ENCODE measurements around the gene SMAD4. TPM values are rescaled to one million over a fixed set of nuclear protein-coding genes. Genes with fewer than 3 reads are reported as not detected.
A peak's percentile ranks its signal among the peaks of the same experiment; 100 is the strongest.

SMAD4 gene
- total RNA-seq, 2 experiments from 2014 or later, result 80.3 to 83.8 TPM

DNA sequence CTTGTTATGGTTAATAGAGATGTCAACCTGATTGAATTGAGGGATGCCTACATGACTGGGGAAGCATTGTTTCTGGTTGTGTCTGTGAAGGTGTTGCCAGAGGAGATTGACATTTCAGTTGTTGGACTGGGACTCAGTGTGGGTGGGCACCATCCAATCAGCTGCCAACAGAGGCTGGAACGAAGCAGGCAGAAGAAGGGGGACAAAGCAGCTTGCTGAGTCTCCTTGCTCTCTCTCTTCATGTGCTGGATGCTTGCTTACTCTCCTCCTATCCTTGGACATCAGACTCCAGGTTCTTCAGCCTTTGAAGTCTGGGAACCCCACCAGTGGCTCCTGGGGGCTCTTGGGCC is 22.2 kb upstream of the SMAD4 start:
- no peaks in the 10 kb centered on the region for H3K27me3 Mint-ChIP-seq
- ChIA-PET POLR2A (no interaction called here), CTCF (no interaction called here)

GRCh38 chr18:51009072-51009471 is 20.9 kb upstream of the SMAD4 start:
- H3K9me3 Mint-ChIP-seq, result no peaks in the 10 kb centered on the region
- H3K27ac Mint-ChIP-seq, result no peak overlapping the region
- H3K4me3 Mint-ChIP-seq, result no peak overlapping the region
- H3K4me1 Mint-ChIP-seq, result no peaks in the 10 kb centered on the region
- ChIA-PET POLR2A (interaction anchor here (1.2 kb wide), 1 partner anchor 21 kb away, joined by 4 read pairs; the partner anchor contains the start of gene SMAD4), CTCF (interaction anchor here (0.5 kb wide), 1 partner anchor 189 kb away, joined by 3 read pairs; no protein-coding TSS in a partner anchor)
- DNase-seq, result no peak
- no peaks in the 10 kb centered on the region for H3K27me3 Mint-ChIP-seq
- no peaks in the 10 kb centered on the region for H3K36me3 Mint-ChIP-seq (ENCODE audit: low read depth)

More for the DNA sequence above, 22.2 kb upstream of the SMAD4 start:
- Mint-ChIP-seq H3K4me3 (no peak overlapping the region), H3K36me3 (ENCODE audit: low read depth) (no peaks in the 10 kb centered on the region), H3K27ac (no peak overlapping the region), H3K4me1 (no peaks in the 10 kb centered on the region), H3K9me3 (peaks cover 4% of the 10 kb centered on the region)
- no peak for DNase-seq

GRCh38 chr18:51010218-51010617 is 19.8 kb upstream of the SMAD4 start:
- POLR2A ChIA-PET, result interaction anchor here (1.5 kb wide), 1 partner anchor 19 kb away, joined by 4 read pairs; the partner anchor contains the start of gene SMAD4
- Mint-ChIP-seq H3K4me3 (no peak overlapping the region), H3K27me3 (no peaks in the 10 kb centered on the region), H3K4me1 (no peaks in the 10 kb centered on the region), H3K9me3 (no peaks in the 10 kb centered on the region), H3K36me3 (ENCODE audit: low read depth) (no peaks in the 10 kb centered on the region), H3K27ac (no peak overlapping the region)
- DNase-seq, result no peak
- CTCF ChIA-PET, result no interaction called here

DNA sequence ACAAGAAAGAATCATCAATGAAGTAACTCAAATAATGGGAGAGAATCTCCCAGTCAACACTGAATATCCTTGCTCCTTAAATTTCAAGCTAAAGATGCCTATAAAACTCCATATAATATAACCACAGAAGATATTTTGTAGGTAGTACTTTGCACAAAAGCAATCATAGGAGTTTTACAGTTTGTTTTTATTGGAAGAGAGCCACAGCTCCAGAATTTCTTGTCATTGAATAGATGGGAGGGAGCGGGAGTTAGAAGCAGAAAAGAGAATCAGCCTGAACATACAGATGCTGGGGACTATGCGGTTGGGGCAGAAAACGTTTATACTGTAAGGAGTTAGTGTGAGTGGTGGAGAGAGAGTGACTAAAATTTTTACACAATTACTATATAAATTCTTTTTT is 18.3 kb upstream of the SMAD4 start:
- no peak for DNase-seq
- no peak overlapping the region for H3K4me3 Mint-ChIP-seq
- ChIA-PET CTCF (interaction anchor here (0.7 kb wide), 1 partner anchor 231 kb away, joined by 3 read pairs; no protein-coding TSS in a partner anchor), POLR2A (no interaction called here)
- H3K27ac Mint-ChIP-seq, result no peak overlapping the region
- H3K36me3 Mint-ChIP-seq (ENCODE audit: low read depth), result no peaks in the 10 kb centered on the region
- no peaks in the 10 kb centered on the region for H3K4me1 Mint-ChIP-seq
- no peaks in the 10 kb centered on the region for H3K27me3 Mint-ChIP-seq
- H3K9me3 Mint-ChIP-seq, result no peaks in the 10 kb centered on the region

DNA sequence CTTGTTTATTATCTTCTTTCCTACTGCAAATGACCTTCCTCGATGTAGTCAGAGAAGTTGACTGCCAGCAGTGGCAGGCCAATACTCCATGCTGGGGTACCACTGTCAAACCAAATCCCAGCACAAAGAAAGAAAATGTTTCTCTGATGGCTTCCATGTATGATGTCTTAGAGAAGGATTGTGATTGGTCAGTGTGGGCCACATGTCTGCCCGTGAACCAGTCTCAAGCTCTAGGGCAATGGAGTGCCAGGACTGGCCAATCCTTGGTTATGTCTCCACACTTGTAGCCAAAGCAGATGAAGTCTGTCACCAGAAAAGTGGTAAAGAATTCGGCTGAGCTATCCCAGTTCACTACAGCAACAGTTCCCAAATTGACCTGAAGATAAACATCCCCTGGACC is 17.6 kb upstream of the SMAD4 start:
- Mint-ChIP-seq H3K4me1 (no peaks in the 10 kb centered on the region), H3K4me3 (no peak overlapping the region), H3K36me3 (ENCODE audit: low read depth) (no peaks in the 10 kb centered on the region), H3K27me3 (no peaks in the 10 kb centered on the region), H3K27ac (no peak overlapping the region), H3K9me3 (no peaks in the 10 kb centered on the region)
- CTCF ChIA-PET, result no interaction called here
- no peak for DNase-seq
- POLR2A ChIA-PET, result no interaction called here

DNA sequence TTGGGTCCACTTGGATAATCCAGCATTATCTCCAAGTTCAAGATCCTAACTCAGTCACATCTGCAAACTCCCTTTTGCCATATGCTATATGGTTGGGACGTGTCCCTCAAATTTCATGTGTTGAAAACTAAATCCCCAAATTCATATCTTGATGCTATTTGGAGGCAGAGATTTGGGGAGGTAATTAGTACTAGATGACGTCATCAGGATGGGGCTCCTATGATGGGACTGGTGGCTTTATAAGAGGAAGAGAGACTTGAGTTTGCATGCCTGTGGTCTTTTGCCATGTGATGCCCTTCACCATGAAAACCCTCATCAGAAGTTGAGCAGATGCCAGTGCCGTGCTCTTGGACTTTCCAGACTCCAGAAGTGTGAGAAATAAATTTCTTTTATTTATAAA is 16.8 kb upstream of the SMAD4 start:
- no peaks in the 10 kb centered on the region for H3K36me3 Mint-ChIP-seq (ENCODE audit: low read depth)
- POLR2A ChIA-PET, result no interaction called here
- H3K9me3 Mint-ChIP-seq, result no peaks in the 10 kb centered on the region
- CTCF ChIA-PET, result no interaction called here
- H3K27me3 Mint-ChIP-seq, result no peaks in the 10 kb centered on the region
- H3K4me3 Mint-ChIP-seq, result no peak overlapping the region
- DNase-seq, result no peak
- no peak overlapping the region for H3K27ac Mint-ChIP-seq
- no peaks in the 10 kb centered on the region for H3K4me1 Mint-ChIP-seq

- DNase-seq, result no peak
- POLR2A ChIA-PET, result interaction anchor here (1.3 kb wide), 1 partner anchor 12 kb away, joined by 3 read pairs; the partner anchor contains the start of gene SMAD4
- H3K4me1 Mint-ChIP-seq, result no peaks in the 10 kb centered on the region
- no peak overlapping the region for H3K4me3 Mint-ChIP-seq
- no peaks in the 10 kb centered on the region for H3K9me3 Mint-ChIP-seq
- no peaks in the 10 kb centered on the region for H3K36me3 Mint-ChIP-seq (ENCODE audit: low read depth)
- no peaks in the 10 kb centered on the region for H3K27me3 Mint-ChIP-seq
- no peak overlapping the region for H3K27ac Mint-ChIP-seq
- CTCF ChIA-PET, result no interaction called here
These were observed 12.7 kb upstream of the SMAD4 start for GRCh38 chr18:51017140-51017879.

DNA sequence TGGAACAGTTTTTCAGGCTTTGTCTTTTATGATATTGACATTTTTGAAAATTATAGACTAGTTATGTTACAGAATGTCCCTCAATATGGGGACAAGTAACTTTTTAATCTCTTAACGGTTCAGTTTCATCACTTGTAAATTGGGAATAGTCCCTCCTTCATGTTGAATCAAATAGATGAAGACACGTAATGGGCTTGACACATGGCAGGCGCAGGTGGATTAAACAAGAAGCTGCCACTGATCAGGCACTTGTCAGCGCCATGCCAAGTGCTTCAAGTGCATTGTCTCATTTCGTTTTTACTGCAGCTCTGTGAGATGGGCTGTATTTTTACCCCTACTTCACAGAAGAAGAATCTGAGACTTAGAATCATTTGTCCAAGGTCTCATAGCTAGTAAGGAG is 9.5 kb upstream of the SMAD4 start:
- Mint-ChIP-seq H3K4me1 (no peaks in the 10 kb centered on the region), H3K36me3 (ENCODE audit: low read depth) (peaks cover 6% of the 10 kb centered on the region), H3K9me3 (peaks cover 5% of the 10 kb centered on the region), H3K4me3 (no peak overlapping the region), H3K27me3 (no peaks in the 10 kb centered on the region), H3K27ac (no peak overlapping the region)
- CTCF ChIA-PET, result no interaction called here
- POLR2A ChIA-PET, result interaction anchor here (1.4 kb wide), 1 partner anchor 52 kb away, joined by 5 read pairs; the partner anchor contains the start of gene ELAC1
- no peak for DNase-seq

- Mint-ChIP-seq H3K4me3 (no peak overlapping the region), H3K27me3 (no peaks in the 10 kb centered on the region), H3K36me3 (ENCODE audit: low read depth) (peaks cover 6% of the 10 kb centered on the region), H3K9me3 (peaks cover 5% of the 10 kb centered on the region), H3K4me1 (no peaks in the 10 kb centered on the region), H3K27ac (no peak overlapping the region)
- DNase-seq, result no peak
- ChIA-PET POLR2A (interaction anchor here (1.4 kb wide), 1 partner anchor 53 kb away, joined by 5 read pairs; the partner anchor contains the start of gene ELAC1), CTCF (no interaction called here)
These were observed 8.6 kb upstream of the SMAD4 start for GRCh38 chr18:51021226-51021965.

DNA sequence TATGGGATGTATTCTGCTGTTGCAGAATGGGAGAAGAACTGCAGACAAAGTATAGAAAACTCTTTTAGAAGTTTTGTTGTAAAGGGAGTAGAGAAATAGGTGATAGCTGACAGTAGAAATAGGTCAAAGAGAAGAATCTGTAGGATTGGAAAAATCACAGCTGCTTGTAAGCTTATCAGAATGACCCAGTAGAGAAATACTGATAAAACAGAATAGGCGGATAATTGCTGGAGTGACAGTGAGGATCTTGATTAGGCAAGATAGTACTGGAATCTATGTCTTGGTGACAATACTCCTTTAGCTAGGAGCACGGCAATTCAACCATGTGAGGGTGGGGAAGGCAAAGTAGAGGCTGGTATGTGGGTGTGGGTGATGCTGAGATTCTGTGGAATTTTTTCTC is 4.5 kb upstream of the SMAD4 start:
- H3K27me3 Mint-ChIP-seq, result no peaks in the 10 kb centered on the region
- peaks cover 24% of the 10 kb centered on the region for H3K36me3 Mint-ChIP-seq (ENCODE audit: low read depth)
- DNase-seq, result no peak
- CTCF ChIA-PET, result no interaction called here
- peaks cover 28% of the 10 kb centered on the region for H3K4me1 Mint-ChIP-seq
- POLR2A ChIA-PET, result interaction anchor here (0.7 to 1.4 kb wide), 2 partner anchors 145 to 147 kb away, joined by 3 to 4 read pairs; partner anchors contain the start of gene ME2
- H3K9me3 Mint-ChIP-seq, result peaks cover 5% of the 10 kb centered on the region
- H3K4me3 Mint-ChIP-seq, result no peak overlapping the region
- H3K27ac Mint-ChIP-seq, result no peak overlapping the region

DNA sequence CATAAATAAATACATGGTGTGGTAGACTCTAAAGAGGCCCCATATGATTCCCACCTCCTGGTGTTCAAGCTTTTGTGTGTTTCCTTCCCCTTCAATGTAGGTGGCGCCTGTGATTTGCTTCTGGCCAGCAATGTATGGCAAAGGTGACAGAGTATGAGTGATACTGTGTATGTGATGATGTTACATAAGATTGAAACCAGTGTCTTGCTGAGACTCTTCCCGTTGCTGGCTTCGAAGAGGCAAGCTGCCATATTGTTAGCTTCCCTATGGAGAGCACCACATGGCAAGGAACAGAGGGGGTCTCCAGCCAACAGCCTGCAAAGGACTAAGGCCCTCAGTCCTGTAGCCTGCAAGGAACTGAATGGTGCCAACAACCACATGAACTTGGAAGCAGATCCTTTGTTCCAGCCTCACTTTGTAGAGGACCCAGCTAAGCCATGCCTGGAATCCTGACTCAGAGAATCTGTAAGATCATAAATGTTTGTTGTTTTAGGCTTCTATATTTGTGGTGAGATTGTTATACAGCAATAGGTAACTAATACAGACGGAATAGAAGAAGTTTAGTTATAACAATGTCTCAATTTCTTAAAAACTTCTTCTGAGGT is 1.7 kb upstream of the SMAD4 start:
- CTCF ChIA-PET, result interaction anchor here (1.4 to 3.2 kb wide), 3 partner anchors 23 to 150 kb away, joined by 4 to 11 read pairs (median 10); partner anchors contain the start of genes ELAC1 and ME2

DNA sequence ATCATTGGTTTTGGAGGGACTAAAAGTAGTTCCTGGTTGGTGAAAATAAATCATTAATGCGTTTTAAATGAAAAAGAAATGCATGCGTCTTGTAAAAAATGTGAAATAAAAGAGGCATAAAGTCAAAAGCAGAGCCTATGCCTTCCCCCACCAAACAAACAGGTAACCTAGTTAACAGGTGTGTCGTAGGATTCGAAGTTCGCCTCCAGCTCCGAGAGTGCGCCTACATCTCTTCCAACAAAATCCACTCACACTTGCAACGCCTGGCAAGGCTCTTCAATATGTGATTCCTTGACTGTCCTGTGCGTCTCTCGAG is 677 bp upstream of the SMAD4 start:
- CTCF ChIA-PET, result interaction anchor here (1.0 to 3.2 kb wide), 5 partner anchors 22 to 151 kb away, joined by 3 to 12 read pairs (median 4); partner anchors contain the start of gene ME2
- H3K9me3 Mint-ChIP-seq, result no peaks in the 10 kb centered on the region
- H3K27ac Mint-ChIP-seq, result peak overlapping the region; percentile 90
- peak overlapping the region; percentile 95 for H3K4me3 Mint-ChIP-seq
- no peak for DNase-seq
- POLR2A ChIA-PET, result interaction anchor here (0.9 to 6.4 kb wide), 26 partner anchors 9 to 209 kb away, joined by 3 to 120 read pairs (median 6); partner anchors contain the start of genes ELAC1, ME2, MEX3C and MRO
- peaks cover 41% of the 10 kb centered on the region for H3K36me3 Mint-ChIP-seq (ENCODE audit: low read depth)
- H3K27me3 Mint-ChIP-seq, result no peaks in the 10 kb centered on the region
- H3K4me1 Mint-ChIP-seq, result peaks cover 60% of the 10 kb centered on the region

More for the DNA sequence above, 1.7 kb upstream of the SMAD4 start:
- Mint-ChIP-seq H3K4me3 (peak overlapping the region; percentile 95), H3K27me3 (no peaks in the 10 kb centered on the region), H3K9me3 (peaks cover 5% of the 10 kb centered on the region), H3K4me1 (peaks cover 52% of the 10 kb centered on the region), H3K27ac (no peak overlapping the region), H3K36me3 (ENCODE audit: low read depth) (peaks cover 41% of the 10 kb centered on the region)
- POLR2A ChIA-PET, result interaction anchor here (5.5 to 6.4 kb wide), 2 partner anchors 60 to 150 kb away, joined by 111 to 120 read pairs; partner anchors contain the start of genes ELAC1 and ME2
- DNase-seq, result peak; percentile 27

Data from activated CD4-positive, alpha-beta memory T cell treated with anti-CD3 and anti-CD28 coated beads, Interleukin-2, amount 10 ng/mL, durations not matched to agents 7 days and 5 days (primary cell).